ENCODE data around the gene CFAP410. TPM values are rescaled to one million over a fixed set of nuclear protein-coding genes. Genes with fewer than 3 reads are reported as not detected.
"Not testable (repeated sequence)": the region's sequence is repeated elsewhere in the genome, so short reads cannot be mapped to it uniquely, and the experiment has no call there.

CFAP410 gene
- total RNA-seq, 1 donor from 2014 or later = 4.8 TPM

- no peak for DNase-seq (ENCODE audit: low read depth in 2 of 2)
Observed at GRCh38 chr21:44318489-44319285, 20.5 kb downstream of the CFAP410 start.

GRCh38 chr21:44317871-44318270 lies 21.3 kb downstream of the CFAP410 start:
- DNase-seq (ENCODE audit: low read depth in 2 of 2) = no peak

- no peak for DNase-seq (ENCODE audit: low read depth in 2 of 2)
Observed at GRCh38 chr21:44317241-44317782, 21.9 kb downstream of the CFAP410 start.

GRCh38 chr21:44316277-44316900 lies 22.8 kb downstream of the CFAP410 start:
- DNase-seq (ENCODE audit: low read depth in 2 of 2) = no peak

GRCh38 chr21:44315691-44316203 lies 23.4 kb downstream of the CFAP410 start:
- no peak for DNase-seq (ENCODE audit: low read depth in 2 of 2)

GRCh38 chr21:44314561-44314960 lies 24.6 kb downstream of the CFAP410 start:
- DNase-seq (ENCODE audit: low read depth in 2 of 2) = no peak

- DNase-seq (ENCODE audit: low read depth in 2 of 2) = no peak
Observed at GRCh38 chr21:44314128-44314527, 25.1 kb downstream of the CFAP410 start.

GRCh38 chr21:44313451-44313850 lies 25.7 kb downstream of the CFAP410 start:
- DNase-seq (ENCODE audit: low read depth in 2 of 2) = no peak

GRCh38 chr21:44312716-44313115 lies 26.5 kb downstream of the CFAP410 start:
- DNase-seq (ENCODE audit: low read depth in 2 of 2) = no peak

- no peak for DNase-seq (ENCODE audit: low read depth in 2 of 2)
Observed at GRCh38 chr21:44312089-44312488, 27.1 kb downstream of the CFAP410 start.

- no peak for DNase-seq (ENCODE audit: low read depth in 2 of 2)
Observed at GRCh38 chr21:44310628-44311507, 28.3 kb downstream of the CFAP410 start.

- DNase-seq (ENCODE audit: low read depth in 2 of 2) = no peak
Observed at GRCh38 chr21:44306936-44307704, 32.1 kb downstream of the CFAP410 start.

- DNase-seq (ENCODE audit: low read depth in 2 of 2) = peak in 1 of 2 donors; percentile 52
Observed at GRCh38 chr21:44305691-44306090, 33.5 kb downstream of the CFAP410 start.

- peak; percentile 56 to 77 for DNase-seq (ENCODE audit: low read depth in 2 of 2)
Observed at GRCh38 chr21:44304877-44305293, 34.3 kb downstream of the CFAP410 start.

GRCh38 chr21:44304011-44304616 lies 35.1 kb downstream of the CFAP410 start:
- no peak for DNase-seq (ENCODE audit: low read depth in 2 of 2)

- DNase-seq (ENCODE audit: low read depth in 2 of 2) = peak in 1 of 2 donors; percentile 37
Observed at GRCh38 chr21:44303490-44303981, 35.7 kb downstream of the CFAP410 start.

GRCh38 chr21:44302573-44303401 lies 36.4 kb downstream of the CFAP410 start:
- DNase-seq (ENCODE audit: low read depth in 2 of 2) = not testable (repeated sequence)

- no peak for DNase-seq (ENCODE audit: low read depth in 2 of 2)
Observed at GRCh38 chr21:44301961-44302406, 37.2 kb downstream of the CFAP410 start.

- no peak for DNase-seq (ENCODE audit: low read depth in 2 of 2)
Observed at GRCh38 chr21:44301141-44301540, 38.0 kb downstream of the CFAP410 start.

All from lung microvascular endothelial cell (primary cell).